HepG2 (cell line): ENCODE results near the gene IFI27L2. TPM values are rescaled to one million over a fixed set of nuclear protein-coding genes. Genes with fewer than 3 reads are reported as not detected.

ENCODE experiments used
- ARNT ChIP-seq: fragments of 450-650 bp; IDR thresholded peaks from 2 replicates; pipeline ENCODE4 v1.6.1; 2017
- CBX1 ChIP-seq: IDR thresholded peaks from one replicate; pipeline ENCODE4 v1.6.1; 2016; ENCODE audit warnings: antibody characterized with exemption, low read depth
- EED ChIP-seq: sonication (generic); formaldehyde crosslinking; IDR thresholded peaks from 2 replicates; pipeline ENCODE4 v1.5.0; 2020; ENCODE audit warnings: mild to moderate bottlenecking, missing genetic modification reagents
- GTF3A ChIP-seq: sonication (generic); formaldehyde crosslinking; conservative IDR thresholded peaks from 2 replicates; pipeline ENCODE4 v1.4.0; 2020; ENCODE audit warnings: mild to moderate bottlenecking, missing genetic modification reagents
- HOXA3 ChIP-seq: sonication (generic); formaldehyde crosslinking; IDR thresholded peaks from 2 replicates; pipeline ENCODE4 v1.5.0; 2020; ENCODE audit warnings: missing genetic modification reagents
- ONECUT2 ChIP-seq: sonication (generic); formaldehyde crosslinking; IDR thresholded peaks from 2 replicates; pipeline ENCODE4 v1.4.0; 2020; ENCODE audit warnings: missing genetic modification reagents
- PPARG ChIP-seq: conservative IDR thresholded peaks from 2 replicates; pipeline ENCODE4 v1.6.1; 2016; ENCODE audit warnings: missing biosample characterization, missing genetic modification reagents
- TAF1 ChIP-seq: sonication (generic); formaldehyde crosslinking; IDR thresholded peaks from 2 replicates; pipeline ENCODE4 v1.4.0; 2020; ENCODE audit warnings: missing genetic modification reagents
- TP53 ChIP-seq: sonication (generic); formaldehyde crosslinking; conservative IDR thresholded peaks from 2 replicates; pipeline ENCODE4 v1.4.0; 2020; ENCODE audit warnings: missing genetic modification reagents
- ZNF441 ChIP-seq: sonication (generic); formaldehyde crosslinking; IDR thresholded peaks from 2 replicates; pipeline ENCODE4 v1.7.0; 2021; ENCODE audit warnings: missing genetic modification reagents, borderline replicate concordance
- ZNF564 ChIP-seq: sonication (generic); formaldehyde crosslinking; IDR thresholded peaks from 2 replicates; pipeline ENCODE4 v1.8.1; 2023; ENCODE audit warnings: mild to moderate bottlenecking, missing genetic modification reagents
- ZNF883 ChIP-seq: sonication (generic); formaldehyde crosslinking; IDR thresholded peaks from 2 replicates; pipeline ENCODE4 v1.5.1; 2020; ENCODE audit warnings: mild to moderate bottlenecking, missing genetic modification reagents; ENCODE audit errors: not compliant biosample characterization
- ZZZ3 ChIP-seq: sonication (generic); formaldehyde crosslinking; IDR thresholded peaks from 2 replicates; pipeline ENCODE4 v1.4.0; 2020; ENCODE audit warnings: missing genetic modification reagents, mild to moderate bottlenecking, borderline replicate concordance
- polyA plus RNA-seq, 8 experiments: library from polyadenylated mRNA; depleted of rRNA in 3 of 8; stranded (reverse) in 7 of 8; unstranded in 1 of 8; fragments of >200 nt; fragmentation: Illumina TruSeq in 4 of 8; extraction: Trizol in 4 of 8; gene quantifications; 2 replicates each; pipeline versions ENCODE4 v1.2.1 to v1.2.3, GENCODE V29; 2011 to 2016; ENCODE audit warnings: low read depth in 4 of 8, missing spikeins in 1 of 8, mixed read lengths in 1 of 8; ENCODE audit not compliant: insufficient read depth in 1 of 8
- total RNA-seq, 5 experiments: library from RNA; depleted of rRNA; stranded (reverse); fragments of >200 nt; fragmentation: Illumina TruSeq; extraction: Trizol; gene quantifications; 2 replicates each; pipeline ENCODE4 v1.2.3, GENCODE V29; 2016; ENCODE audit warnings: low read depth in 1 of 5
- TF ChIP-seq, protein P1 (sequence below): sonication (generic); formaldehyde crosslinking; IDR thresholded peaks from 2 replicates; pipeline ENCODE4 v1.4.0; 2020; ENCODE audit warnings: mild to moderate bottlenecking, missing genetic modification reagents
- TF ChIP-seq, protein P2 (sequence below): sonication (generic); formaldehyde crosslinking; IDR thresholded peaks from 2 replicates; pipeline ENCODE4 v1.8.0; 2022; ENCODE audit warnings: mild to moderate bottlenecking, missing genetic modification reagents; ENCODE audit not compliant: insufficient replicate concordance
- TF ChIP-seq, protein P3 (sequence below): sonication (generic); formaldehyde crosslinking; IDR thresholded peaks from 2 replicates; pipeline ENCODE4 v1.5.0; 2020; ENCODE audit warnings: missing genetic modification reagents
- TF ChIP-seq, protein P4 (sequence below): sonication (generic); formaldehyde crosslinking; IDR thresholded peaks from 2 replicates; pipeline ENCODE4 v1.9.0; 2021; ENCODE audit warnings: mild to moderate bottlenecking, missing genetic modification reagents

IFI27L2 gene
- total and polyA plus RNA-seq, 2 of the 13 experiments (the other 11 are each of a cell fraction or from before 2014, with no cell fraction given): 4.3 to 4.8 TPM

DNA sequence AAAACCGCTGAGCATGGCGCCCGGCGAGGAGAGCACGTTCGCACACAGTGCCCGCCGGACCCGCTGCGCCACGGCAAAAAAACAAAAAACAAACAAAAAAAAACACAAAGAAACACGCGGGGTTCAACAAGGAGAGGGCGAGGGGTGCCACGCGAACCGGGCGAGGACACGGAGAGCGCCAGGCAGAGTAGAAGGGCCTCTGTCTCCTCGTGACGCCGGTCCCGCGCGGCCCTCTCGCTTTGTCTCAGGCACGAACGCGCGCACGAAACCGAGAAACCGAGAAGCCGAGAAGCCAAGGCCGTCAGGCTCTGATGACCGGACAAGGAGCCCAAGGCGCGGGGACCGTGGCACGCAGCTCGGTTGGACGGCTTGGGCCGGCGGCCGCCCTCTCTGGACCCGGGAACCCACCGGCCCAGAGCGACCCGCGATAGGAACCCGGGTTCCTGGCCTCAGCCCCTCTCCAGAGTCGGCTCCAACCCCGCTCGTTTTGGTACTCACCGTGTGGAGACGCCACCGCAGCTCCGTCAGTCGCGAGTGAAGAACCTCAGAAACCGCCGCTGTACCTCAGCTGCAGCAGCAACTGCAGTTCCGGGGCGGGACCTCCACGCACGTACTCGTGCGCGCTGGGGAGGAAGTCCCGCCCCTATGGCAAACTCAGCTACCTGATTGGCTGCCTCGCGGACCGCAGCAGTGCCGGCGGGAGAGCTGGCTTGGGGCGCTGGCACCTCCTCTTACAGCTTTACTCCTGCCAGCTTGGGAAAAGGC is 48.6 kb downstream of the IFI27L2 start, which contains the start of the genes DDX24 and IFI27L1 (continued):
- TF ChIP-seq ARNT: no peak
- peak; percentile 67 for TF ChIP-seq HOXA3 (CRISPR knock-in tag)
- no peak for TF ChIP-seq ZNF883 (CRISPR knock-in tag)
- TF ChIP-seq, protein P1, sequence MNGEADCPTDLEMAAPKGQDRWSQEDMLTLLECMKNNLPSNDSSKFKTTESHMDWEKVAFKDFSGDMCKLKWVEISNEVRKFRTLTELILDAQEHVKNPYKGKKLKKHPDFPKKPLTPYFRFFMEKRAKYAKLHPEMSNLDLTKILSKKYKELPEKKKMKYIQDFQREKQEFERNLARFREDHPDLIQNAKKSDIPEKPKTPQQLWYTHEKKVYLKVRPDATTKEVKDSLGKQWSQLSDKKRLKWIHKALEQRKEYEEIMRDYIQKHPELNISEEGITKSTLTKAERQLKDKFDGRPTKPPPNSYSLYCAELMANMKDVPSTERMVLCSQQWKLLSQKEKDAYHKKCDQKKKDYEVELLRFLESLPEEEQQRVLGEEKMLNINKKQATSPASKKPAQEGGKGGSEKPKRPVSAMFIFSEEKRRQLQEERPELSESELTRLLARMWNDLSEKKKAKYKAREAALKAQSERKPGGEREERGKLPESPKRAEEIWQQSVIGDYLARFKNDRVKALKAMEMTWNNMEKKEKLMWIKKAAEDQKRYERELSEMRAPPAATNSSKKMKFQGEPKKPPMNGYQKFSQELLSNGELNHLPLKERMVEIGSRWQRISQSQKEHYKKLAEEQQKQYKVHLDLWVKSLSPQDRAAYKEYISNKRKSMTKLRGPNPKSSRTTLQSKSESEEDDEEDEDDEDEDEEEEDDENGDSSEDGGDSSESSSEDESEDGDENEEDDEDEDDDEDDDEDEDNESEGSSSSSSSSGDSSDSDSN (CRISPR knock-in tag): peak; percentile 50; the same call in 1 of the 2 replicates
- TF ChIP-seq, protein P2, sequence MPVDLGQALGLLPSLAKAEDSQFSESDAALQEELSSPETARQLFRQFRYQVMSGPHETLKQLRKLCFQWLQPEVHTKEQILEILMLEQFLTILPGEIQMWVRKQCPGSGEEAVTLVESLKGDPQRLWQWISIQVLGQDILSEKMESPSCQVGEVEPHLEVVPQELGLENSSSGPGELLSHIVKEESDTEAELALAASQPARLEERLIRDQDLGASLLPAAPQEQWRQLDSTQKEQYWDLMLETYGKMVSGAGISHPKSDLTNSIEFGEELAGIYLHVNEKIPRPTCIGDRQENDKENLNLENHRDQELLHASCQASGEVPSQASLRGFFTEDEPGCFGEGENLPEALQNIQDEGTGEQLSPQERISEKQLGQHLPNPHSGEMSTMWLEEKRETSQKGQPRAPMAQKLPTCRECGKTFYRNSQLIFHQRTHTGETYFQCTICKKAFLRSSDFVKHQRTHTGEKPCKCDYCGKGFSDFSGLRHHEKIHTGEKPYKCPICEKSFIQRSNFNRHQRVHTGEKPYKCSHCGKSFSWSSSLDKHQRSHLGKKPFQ: peak; percentile 39
- peak; percentile 87 for TF ChIP-seq TAF1 (CRISPR knock-in tag)
- TF ChIP-seq, protein P3, sequence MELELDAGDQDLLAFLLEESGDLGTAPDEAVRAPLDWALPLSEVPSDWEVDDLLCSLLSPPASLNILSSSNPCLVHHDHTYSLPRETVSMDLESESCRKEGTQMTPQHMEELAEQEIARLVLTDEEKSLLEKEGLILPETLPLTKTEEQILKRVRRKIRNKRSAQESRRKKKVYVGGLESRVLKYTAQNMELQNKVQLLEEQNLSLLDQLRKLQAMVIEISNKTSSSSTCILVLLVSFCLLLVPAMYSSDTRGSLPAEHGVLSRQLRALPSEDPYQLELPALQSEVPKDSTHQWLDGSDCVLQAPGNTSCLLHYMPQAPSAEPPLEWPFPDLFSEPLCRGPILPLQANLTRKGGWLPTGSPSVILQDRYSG: no peak
- no peak for TF ChIP-seq EED (CRISPR knock-in tag)
- TF ChIP-seq ONECUT2 (CRISPR knock-in tag): no peak
- no peak for TF ChIP-seq ZZZ3 (CRISPR knock-in tag)
- no peak for TF ChIP-seq PPARG (CRISPR knock-in tag)
- TF ChIP-seq ZNF441 (CRISPR knock-in tag): 0 out of 2 replicates have a peak, but pooled peaks have one; percentile 9
- TF ChIP-seq, protein P4, sequence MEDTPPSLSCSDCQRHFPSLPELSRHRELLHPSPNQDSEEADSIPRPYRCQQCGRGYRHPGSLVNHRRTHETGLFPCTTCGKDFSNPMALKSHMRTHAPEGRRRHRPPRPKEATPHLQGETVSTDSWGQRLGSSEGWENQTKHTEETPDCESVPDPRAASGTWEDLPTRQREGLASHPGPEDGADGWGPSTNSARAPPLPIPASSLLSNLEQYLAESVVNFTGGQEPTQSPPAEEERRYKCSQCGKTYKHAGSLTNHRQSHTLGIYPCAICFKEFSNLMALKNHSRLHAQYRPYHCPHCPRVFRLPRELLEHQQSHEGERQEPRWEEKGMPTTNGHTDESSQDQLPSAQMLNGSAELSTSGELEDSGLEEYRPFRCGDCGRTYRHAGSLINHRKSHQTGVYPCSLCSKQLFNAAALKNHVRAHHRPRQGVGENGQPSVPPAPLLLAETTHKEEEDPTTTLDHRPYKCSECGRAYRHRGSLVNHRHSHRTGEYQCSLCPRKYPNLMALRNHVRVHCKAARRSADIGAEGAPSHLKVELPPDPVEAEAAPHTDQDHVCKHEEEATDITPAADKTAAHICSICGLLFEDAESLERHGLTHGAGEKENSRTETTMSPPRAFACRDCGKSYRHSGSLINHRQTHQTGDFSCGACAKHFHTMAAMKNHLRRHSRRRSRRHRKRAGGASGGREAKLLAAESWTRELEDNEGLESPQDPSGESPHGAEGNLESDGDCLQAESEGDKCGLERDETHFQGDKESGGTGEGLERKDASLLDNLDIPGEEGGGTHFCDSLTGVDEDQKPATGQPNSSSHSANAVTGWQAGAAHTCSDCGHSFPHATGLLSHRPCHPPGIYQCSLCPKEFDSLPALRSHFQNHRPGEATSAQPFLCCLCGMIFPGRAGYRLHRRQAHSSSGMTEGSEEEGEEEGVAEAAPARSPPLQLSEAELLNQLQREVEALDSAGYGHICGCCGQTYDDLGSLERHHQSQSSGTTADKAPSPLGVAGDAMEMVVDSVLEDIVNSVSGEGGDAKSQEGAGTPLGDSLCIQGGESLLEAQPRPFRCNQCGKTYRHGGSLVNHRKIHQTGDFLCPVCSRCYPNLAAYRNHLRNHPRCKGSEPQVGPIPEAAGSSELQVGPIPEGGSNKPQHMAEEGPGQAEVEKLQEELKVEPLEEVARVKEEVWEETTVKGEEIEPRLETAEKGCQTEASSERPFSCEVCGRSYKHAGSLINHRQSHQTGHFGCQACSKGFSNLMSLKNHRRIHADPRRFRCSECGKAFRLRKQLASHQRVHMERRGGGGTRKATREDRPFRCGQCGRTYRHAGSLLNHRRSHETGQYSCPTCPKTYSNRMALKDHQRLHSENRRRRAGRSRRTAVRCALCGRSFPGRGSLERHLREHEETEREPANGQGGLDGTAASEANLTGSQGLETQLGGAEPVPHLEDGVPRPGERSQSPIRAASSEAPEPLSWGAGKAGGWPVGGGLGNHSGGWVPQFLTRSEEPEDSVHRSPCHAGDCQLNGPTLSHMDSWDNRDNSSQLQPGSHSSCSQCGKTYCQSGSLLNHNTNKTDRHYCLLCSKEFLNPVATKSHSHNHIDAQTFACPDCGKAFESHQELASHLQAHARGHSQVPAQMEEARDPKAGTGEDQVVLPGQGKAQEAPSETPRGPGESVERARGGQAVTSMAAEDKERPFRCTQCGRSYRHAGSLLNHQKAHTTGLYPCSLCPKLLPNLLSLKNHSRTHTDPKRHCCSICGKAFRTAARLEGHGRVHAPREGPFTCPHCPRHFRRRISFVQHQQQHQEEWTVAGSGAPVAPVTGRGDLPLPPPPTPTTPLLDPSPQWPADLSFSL (CRISPR knock-in tag): no peak
- TF ChIP-seq ZNF564: no peak
- peak; percentile 24 for TF ChIP-seq CBX1
- TF ChIP-seq TP53 (CRISPR knock-in tag): no peak
- no peak for TF ChIP-seq GTF3A
